Neuronal stem cell (in vitro differentiated cells): ENCODE measurements around the gene GLTP.
"Not testable (repeated sequence)": the region's sequence is repeated elsewhere in the genome, so short reads cannot be mapped to it uniquely, and the experiment has no call there.

Source experiments
- DNase-seq: peaks from one replicate; pipeline ENCODE4 v3.0.0-alpha.2; 2013; ENCODE audit warnings: low spot score
- H2AFZ ChIP-seq: one replicate; pipeline ENCODE4 v1.6.1; 2013; ENCODE audit warnings: mild to moderate bottlenecking, low read length, inconsistent platforms
- H2AK5ac ChIP-seq: 2 replicates; pipeline ENCODE4 v1.6.1; 2013; ENCODE audit warnings: low read depth, mild to moderate bottlenecking, inconsistent platforms, low read length, moderate library complexity, mixed read lengths
- H2BK120ac ChIP-seq: 2 replicates; pipeline ENCODE4 v1.6.1; 2013; ENCODE audit warnings: low read depth, mild to moderate bottlenecking, inconsistent platforms, low read length, moderate library complexity, mixed read lengths
- H2BK12ac ChIP-seq: one replicate; pipeline ENCODE4 v1.6.1; 2013; ENCODE audit warnings: low read length, inconsistent platforms
- H2BK15ac ChIP-seq: 2 replicates; pipeline ENCODE4 v1.6.1; 2013; ENCODE audit warnings: mild to moderate bottlenecking, low read length, inconsistent platforms, mixed read lengths
- H2BK5ac ChIP-seq: one replicate; pipeline ENCODE4 v1.6.1; 2013; ENCODE audit warnings: inconsistent platforms, mild to moderate bottlenecking, low read length, moderate library complexity
- H3K14ac ChIP-seq: one replicate; pipeline ENCODE4 v1.6.1; 2013; ENCODE audit warnings: low read length, inconsistent platforms
- H3K18ac ChIP-seq: 2 replicates; pipeline ENCODE4 v1.6.1; 2013; ENCODE audit warnings: low read length, inconsistent platforms
- H3K23ac ChIP-seq: 2 replicates; pipeline ENCODE4 v1.6.1; 2013; ENCODE audit warnings: low read depth, mild to moderate bottlenecking, mixed read lengths, low read length, inconsistent platforms; ENCODE audit not compliant: poor library complexity
- H3K27ac ChIP-seq: replicated peaks from 3 replicates; pipeline ENCODE4 v1.5.1; 2013; ENCODE audit warnings: low read length, inconsistent platforms
- H3K27me3 ChIP-seq, 3 experiments: 2 replicates each; pipeline ENCODE4 v1.6.1; 2013; ENCODE audit warnings: low read length in 3 of 3, mild to moderate bottlenecking in 2 of 3, inconsistent platforms in 1 of 3, low read depth in 1 of 3, mixed read lengths in 1 of 3, moderate library complexity in 1 of 3; ENCODE audit not compliant: control insufficient read depth in 3 of 3, insufficient read depth in 3 of 3
- H3K36me3 ChIP-seq, 2 donors: replicated peaks in 1 of 2; 2 replicates each; pipeline ENCODE4 v1.6.1; 2013; ENCODE audit warnings: low read length in 2 of 2; ENCODE audit not compliant: control insufficient read depth in 2 of 2, insufficient read depth in 2 of 2
- H3K4ac ChIP-seq: 2 replicates; pipeline ENCODE4 v1.6.1; 2013; ENCODE audit warnings: inconsistent platforms, mild to moderate bottlenecking, low read length, moderate library complexity
- H3K4me1 ChIP-seq, 2 donors: 1 replicate in 1 of 2; 2 replicates in 1 of 2; pipeline ENCODE4 v1.6.1; 2013; ENCODE audit warnings: low read length in 2 of 2, low read depth in 1 of 2; ENCODE audit not compliant: control insufficient read depth in 2 of 2, insufficient read depth in 1 of 2
- H3K4me2 ChIP-seq: one replicate; pipeline ENCODE4 v1.6.1; 2013; ENCODE audit warnings: mild to moderate bottlenecking, low read length, inconsistent platforms; ENCODE audit not compliant: insufficient read depth, poor library complexity, severe bottlenecking
- H3K4me3 ChIP-seq, 2 donors: 2 replicates each; pipeline ENCODE4 v1.5.1; 2013; ENCODE audit warnings: low read length in 2 of 2, mild to moderate bottlenecking in 2 of 2, inconsistent platforms in 1 of 2, moderate library complexity in 1 of 2
- H3K79me1 ChIP-seq: one replicate; pipeline ENCODE4 v1.6.1; 2013; ENCODE audit warnings: low read depth, mild to moderate bottlenecking, inconsistent platforms, low read length, moderate library complexity
- H3K9ac ChIP-seq: one replicate; pipeline ENCODE4 v1.6.1; 2013; ENCODE audit warnings: mild to moderate bottlenecking, low read depth, low read length, inconsistent platforms; ENCODE audit not compliant: poor library complexity
- H3K9me3 ChIP-seq, 2 donors: replicated peaks in 1 of 2; 2 replicates each; pipeline versions ENCODE3 to v1.6.1; 2013; ENCODE audit warnings: low read length in 2 of 2, mild to moderate bottlenecking in 2 of 2, inconsistent platforms in 1 of 2, low read depth in 1 of 2, mixed read lengths in 1 of 2, moderate library complexity in 1 of 2; ENCODE audit not compliant: control insufficient read depth in 2 of 2, insufficient read depth in 1 of 2
- H4K8ac ChIP-seq: one replicate; pipeline ENCODE4 v1.6.1; 2013; ENCODE audit warnings: low read depth, mild to moderate bottlenecking, inconsistent platforms, low read length, moderate library complexity
- H4K91ac ChIP-seq: one replicate; pipeline ENCODE4 v1.6.1; 2013; ENCODE audit warnings: low read length, low read depth, mild to moderate bottlenecking, inconsistent platforms; ENCODE audit not compliant: poor library complexity
- WGBS, 2 donors: extraction: QIAGEN DNeasy Blood & Tissue Kit; methylation state at CpG; one replicate each; pipeline ENCODE4 v1.1.7; 2013; ENCODE audit warnings: missing lambda C conversion rate in 2 of 2, mixed read lengths in 1 of 2; ENCODE audit not compliant: insufficient read length in 2 of 2, insufficient replicate concordance in 1 of 2; ENCODE audit errors: extremely low coverage in 2 of 2; 5-methylcytosine and 5-hydroxymethylcytosine counted together

The GLTP gene

GRCh38 chr12:109892748-109893147, 12.4 kb upstream of the GLTP start:
- Histone ChIP-seq H3K4me3 (no peak overlapping the region), H3K18ac (no peak overlapping the region), H2BK120ac (no peak overlapping the region), H2BK5ac (peak overlapping the region; percentile 68), H3K4me2 (no peak overlapping the region), H4K91ac (no peak overlapping the region), H3K27ac (no peak overlapping the region), H3K9me3 (no peaks in the 10 kb centered on the region), H3K27me3 (peaks cover 0 to 10% (median 0%) of the 10 kb centered on the region in 3 experiments), H3K4me1 (peaks cover 0 to 2% of the 10 kb centered on the region in 2 donors), H3K79me1 (no peaks in the 10 kb centered on the region), H3K9ac (no peak overlapping the region), H2BK15ac (no peak overlapping the region), H2BK12ac (no peak overlapping the region), H4K8ac (no peak overlapping the region), H2AFZ (no peak overlapping the region), H3K23ac (peak overlapping the region; percentile 59), H3K4ac (no peak overlapping the region), H3K14ac (no peak overlapping the region), H3K36me3 (no peaks in the 10 kb centered on the region), H2AK5ac (no peak overlapping the region)
- WGBS, 2 donors = no CpG with 5 or more reads among the region's 4 CpGs
- DNase-seq = no peak

DNA sequence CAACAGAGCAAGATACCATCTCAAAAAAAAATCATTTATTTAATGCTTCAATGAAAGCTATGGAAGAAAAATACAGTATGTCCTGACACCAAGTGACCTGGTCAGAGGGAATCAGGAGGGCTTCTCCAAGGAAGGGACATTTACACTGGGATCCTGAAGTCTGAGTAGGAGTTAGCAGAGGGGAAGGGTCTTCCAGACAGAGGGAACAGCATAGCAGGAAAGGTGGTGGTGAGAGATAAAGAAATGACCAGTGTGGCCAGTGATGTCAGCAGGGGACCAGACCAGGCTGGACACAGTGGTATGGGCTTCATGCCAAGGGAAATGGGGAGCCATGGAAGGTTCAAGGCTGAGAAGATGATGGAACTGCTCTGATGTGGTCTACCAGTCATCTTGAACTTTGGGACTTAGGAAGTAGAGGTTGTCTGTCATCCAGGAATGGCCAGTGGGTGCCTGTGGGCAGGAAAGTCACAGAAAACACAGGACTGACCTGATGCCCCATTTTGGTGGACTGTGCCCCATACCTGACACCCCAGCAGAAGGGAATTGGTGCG, 11.9 kb upstream of the GLTP start:
- peak overlapping the region; percentile 59 for H3K23ac ChIP-seq
- peaks cover 0 to 2% of the 10 kb centered on the region in 2 donors for H3K4me1 ChIP-seq
- H3K18ac ChIP-seq = peak overlapping the region; percentile 41
- H2BK120ac ChIP-seq = peak overlapping the region; percentile 84
- H2BK5ac ChIP-seq = peak overlapping the region; percentile 68
- no peaks in the 10 kb centered on the region for H3K9me3 ChIP-seq
- no peak overlapping the region for H3K4me3 ChIP-seq
- no peak overlapping the region for H3K4me2 ChIP-seq
- peaks cover 0 to 10% (median 0%) of the 10 kb centered on the region in 3 experiments for H3K27me3 ChIP-seq
- DNase-seq = no peak
- no peak overlapping the region for H2AK5ac ChIP-seq
- no peak overlapping the region for H2BK12ac ChIP-seq
- H3K14ac ChIP-seq = no peak overlapping the region
- H3K79me1 ChIP-seq = no peaks in the 10 kb centered on the region
- no peak overlapping the region for H3K9ac ChIP-seq
- WGBS, 2 donors = no CpG with 5 or more reads among the region's 1 CpG
- H4K8ac ChIP-seq = no peak overlapping the region
- H3K36me3 ChIP-seq = no peaks in the 10 kb centered on the region
- no peak overlapping the region for H4K91ac ChIP-seq
- H2BK15ac ChIP-seq = no peak overlapping the region
- no peak overlapping the region for H2AFZ ChIP-seq
- no peak overlapping the region for H3K27ac ChIP-seq
- no peak overlapping the region for H3K4ac ChIP-seq

GRCh38 chr12:109891731-109892130, 11.4 kb upstream of the GLTP start:
- not testable (repeated sequence) for DNase-seq, H3K4me2 ChIP-seq, H3K4me3 ChIP-seq, H2AK5ac ChIP-seq, H3K4ac ChIP-seq, H2BK12ac ChIP-seq, H4K8ac ChIP-seq, H3K23ac ChIP-seq, H2BK120ac ChIP-seq, H3K36me3 ChIP-seq, H3K14ac ChIP-seq, H3K9ac ChIP-seq, H3K27me3 ChIP-seq, H2BK5ac ChIP-seq, H3K4me1 ChIP-seq, H3K18ac ChIP-seq, H2AFZ ChIP-seq, H3K79me1 ChIP-seq, H3K27ac ChIP-seq, H4K91ac ChIP-seq, H3K9me3 ChIP-seq, H2BK15ac ChIP-seq
- WGBS, 2 donors = no CpG with 5 or more reads among the region's 7 CpGs

GRCh38 chr12:109890620-109891170, 10.4 kb upstream of the GLTP start:
- Histone ChIP-seq H3K9ac (no peak overlapping the region), H3K4me2 (no peak overlapping the region), H4K8ac (no peak overlapping the region), H2BK12ac (no peak overlapping the region), H2BK5ac (no peak overlapping the region), H3K4me3 (no peak overlapping the region), H3K23ac (no peak overlapping the region), H2AFZ (no peak overlapping the region), H3K4ac (no peak overlapping the region), H3K18ac (no peak overlapping the region), H3K36me3 (no peaks in the 10 kb centered on the region), H2BK15ac (no peak overlapping the region), H2AK5ac (no peak overlapping the region), H2BK120ac (no peak overlapping the region), H3K27me3 (peaks cover 0 to 10% (median 0%) of the 10 kb centered on the region in 3 experiments), H4K91ac (no peak overlapping the region), H3K27ac (no peak overlapping the region), H3K79me1 (no peaks in the 10 kb centered on the region), H3K14ac (no peak overlapping the region), H3K9me3 (no peaks in the 10 kb centered on the region), H3K4me1 (peaks cover 0 to 2% of the 10 kb centered on the region in 2 donors)
- no peak for DNase-seq
- no CpG with 5 or more reads among the region's 13 CpGs for WGBS, 2 donors
